Mesenchymal stem cell (in vitro differentiated cells and primary cell): ENCODE results near the gene CEP350.

Experiments used
- DNase-seq: peaks from one replicate; pipeline ENCODE4 v3.0.0-alpha.2; 2013
- H2AFZ ChIP-seq: one replicate; pipeline ENCODE4 v1.6.1; 2013; ENCODE audit warnings: low read depth, mild to moderate bottlenecking, control low read depth, inconsistent platforms, low read length, moderate library complexity
- H2AK5ac ChIP-seq: 2 replicates; pipeline ENCODE4 v1.6.1; 2013; ENCODE audit warnings: low read length, moderate library complexity, mild to moderate bottlenecking, inconsistent platforms; ENCODE audit not compliant: severe bottlenecking
- H2BK120ac ChIP-seq: one replicate; pipeline ENCODE4 v1.6.1; 2013; ENCODE audit warnings: low read depth, mild to moderate bottlenecking, inconsistent platforms, low read length, moderate library complexity
- H2BK12ac ChIP-seq, 2 experiments: one replicate each; pipeline ENCODE4 v1.6.1; 2013; ENCODE audit warnings: inconsistent platforms in 2 of 2, low read length in 2 of 2, mild to moderate bottlenecking in 2 of 2, moderate library complexity in 2 of 2, control low read depth in 1 of 2
- H2BK15ac ChIP-seq: one replicate; pipeline ENCODE4 v1.6.1; 2013; ENCODE audit warnings: mild to moderate bottlenecking, low read depth, inconsistent platforms; ENCODE audit not compliant: poor library complexity, severe bottlenecking
- H2BK5ac ChIP-seq: 2 replicates; pipeline ENCODE4 v1.6.1; 2013; ENCODE audit warnings: low read depth, mild to moderate bottlenecking, low read length, control low read depth, inconsistent platforms; ENCODE audit not compliant: poor library complexity, severe bottlenecking
- H3K14ac ChIP-seq, 2 experiments: one replicate each; pipeline ENCODE4 v1.6.1; 2013; ENCODE audit warnings: inconsistent platforms in 2 of 2, low read length in 2 of 2, control low read depth in 1 of 2, mild to moderate bottlenecking in 1 of 2, moderate library complexity in 1 of 2
- H3K18ac ChIP-seq, 2 experiments: one replicate each; pipeline ENCODE4 v1.6.1; 2013; ENCODE audit warnings: inconsistent platforms in 2 of 2, low read length in 2 of 2, control low read depth in 1 of 2, low read depth in 1 of 2, mild to moderate bottlenecking in 1 of 2
- H3K23ac ChIP-seq, 2 experiments: one replicate each; pipeline ENCODE4 v1.6.1; 2013; ENCODE audit warnings: inconsistent platforms in 2 of 2, low read length in 2 of 2, mild to moderate bottlenecking in 2 of 2, moderate library complexity in 2 of 2, control low read depth in 1 of 2
- H3K27ac ChIP-seq: 2 replicates; pipeline ENCODE4 v1.5.1; 2013; ENCODE audit warnings: mild to moderate bottlenecking, moderate library complexity, low read length, control low read depth, inconsistent platforms; ENCODE audit not compliant: poor library complexity, severe bottlenecking
- H3K27me3 ChIP-seq, 2 experiments: 2 replicates each; pipeline versions ENCODE4 v1.6.1 to v1.7.0; 2013; ENCODE audit warnings: low read length in 2 of 2, mild to moderate bottlenecking in 2 of 2, moderate library complexity in 2 of 2, control low read depth in 1 of 2, inconsistent platforms in 1 of 2; ENCODE audit not compliant: control insufficient read depth in 1 of 2, insufficient read depth in 1 of 2
- H3K36me3 ChIP-seq, 2 experiments: 2 replicates each; pipeline versions ENCODE4 v1.6.1 to v1.7.0; 2013; ENCODE audit warnings: low read length in 2 of 2, control low read depth in 1 of 2, inconsistent platforms in 1 of 2, low read depth in 1 of 2, mild to moderate bottlenecking in 1 of 2; ENCODE audit not compliant: insufficient read depth in 2 of 2, control insufficient read depth in 1 of 2
- H3K4ac ChIP-seq, 2 experiments: one replicate each; pipeline ENCODE4 v1.6.1; 2013; ENCODE audit warnings: inconsistent platforms in 2 of 2, low read length in 2 of 2, mild to moderate bottlenecking in 2 of 2, moderate library complexity in 2 of 2, control low read depth in 1 of 2, low read depth in 1 of 2
- H3K4me1 ChIP-seq: 2 replicates; pipeline ENCODE4 v1.6.1; 2013; ENCODE audit warnings: low read depth, low read length, control low read depth; ENCODE audit not compliant: control insufficient read depth, insufficient read depth
- H3K4me2 ChIP-seq: 2 replicates; pipeline ENCODE4 v1.6.1; 2013; ENCODE audit warnings: low read length, mild to moderate bottlenecking, inconsistent platforms; ENCODE audit not compliant: poor library complexity, severe bottlenecking
- H3K4me3 ChIP-seq, 2 experiments: 2 replicates each; pipeline versions ENCODE4 v1.5.1 to v1.7.0; 2013; ENCODE audit warnings: low read length in 2 of 2, mild to moderate bottlenecking in 2 of 2, control low read depth in 1 of 2, low read depth in 1 of 2; ENCODE audit not compliant: insufficient read depth in 1 of 2
- H3K79me1 ChIP-seq: replicated peaks from 2 replicates; pipeline ENCODE4 v1.6.1; 2013; ENCODE audit warnings: mild to moderate bottlenecking, control low read depth, low read length, inconsistent platforms; ENCODE audit not compliant: poor library complexity, severe bottlenecking
- H3K9ac ChIP-seq: 2 replicates; pipeline ENCODE4 v1.7.0; 2013; ENCODE audit warnings: mild to moderate bottlenecking, low read length, moderate library complexity
- H3K9me3 ChIP-seq: 2 replicates; pipeline ENCODE4 v1.7.0; 2013; ENCODE audit warnings: mild to moderate bottlenecking, low read length; ENCODE audit not compliant: control insufficient read depth
- H4K8ac ChIP-seq: one replicate; pipeline ENCODE4 v1.6.1; 2013; ENCODE audit warnings: inconsistent platforms, mild to moderate bottlenecking, low read length, moderate library complexity
- H4K91ac ChIP-seq: one replicate; pipeline ENCODE4 v1.6.1; 2013; ENCODE audit warnings: mild to moderate bottlenecking, low read length, inconsistent platforms
- WGBS: methylation state at CpG from one replicate; pipeline ENCODE4 v1.1.7; 2013; ENCODE audit warnings: mixed read lengths; 5-methylcytosine and 5-hydroxymethylcytosine counted together

CEP350 gene

GRCh38 chr1:179978199-179979079, 23.8 kb downstream of the CEP350 start:
- H3K14ac ChIP-seq: no peak overlapping the region
- no peak overlapping the region for H4K8ac ChIP-seq
- peaks cover 8% of the 10 kb centered on the region for H3K79me1 ChIP-seq
- H3K27me3 ChIP-seq: no peaks in the 10 kb centered on the region
- H3K4ac ChIP-seq: no peak overlapping the region
- H2AK5ac ChIP-seq: no peak overlapping the region
- no peak overlapping the region for H3K9ac ChIP-seq
- 94% methylated on average over 2 of the region's 5 CpGs for WGBS
- no peak overlapping the region for H3K18ac ChIP-seq
- H2BK12ac ChIP-seq: no peak overlapping the region
- DNase-seq: no peak
- H2AFZ ChIP-seq: no peak overlapping the region
- no peak overlapping the region for H2BK5ac ChIP-seq
- H3K27ac ChIP-seq: no peak overlapping the region
- no peaks in the 10 kb centered on the region for H3K9me3 ChIP-seq
- H3K36me3 ChIP-seq: no peaks in the 10 kb centered on the region
- no peak overlapping the region for H2BK15ac ChIP-seq
- no peak overlapping the region for H2BK120ac ChIP-seq
- H4K91ac ChIP-seq: no peak overlapping the region
- H3K4me3 ChIP-seq: no peak overlapping the region
- H3K23ac ChIP-seq: no peak overlapping the region
- no peaks in the 10 kb centered on the region for H3K4me1 ChIP-seq
- no peak overlapping the region for H3K4me2 ChIP-seq

- H2BK12ac ChIP-seq: no peak overlapping the region
- no peak overlapping the region for H3K14ac ChIP-seq
- no peak overlapping the region for H3K4ac ChIP-seq
- H3K27me3 ChIP-seq: no peaks in the 10 kb centered on the region
- no peak overlapping the region for H3K4me3 ChIP-seq
- no peaks in the 10 kb centered on the region for H3K4me1 ChIP-seq
- no peak overlapping the region for H2AK5ac ChIP-seq
- peaks cover 3 to 15% of the 10 kb centered on the region in 2 experiments for H3K36me3 ChIP-seq
- no peak overlapping the region for H3K9ac ChIP-seq
- no peak overlapping the region for H2BK5ac ChIP-seq
- H3K23ac ChIP-seq: no peak overlapping the region
- no peak for DNase-seq
- H2BK15ac ChIP-seq: no peak overlapping the region
- H3K18ac ChIP-seq: no peak overlapping the region
- peaks cover 5% of the 10 kb centered on the region for H3K79me1 ChIP-seq
- H2BK120ac ChIP-seq: no peak overlapping the region
- no peak overlapping the region for H3K27ac ChIP-seq
- H4K91ac ChIP-seq: no peak overlapping the region
- WGBS: 100% methylated on average over 1 of the region's 1 CpG
- H3K9me3 ChIP-seq: no peaks in the 10 kb centered on the region
- H3K4me2 ChIP-seq: no peak overlapping the region
- no peak overlapping the region for H2AFZ ChIP-seq
- H4K8ac ChIP-seq: no peak overlapping the region
Observed at GRCh38 chr1:179984101-179984500, 29.5 kb downstream of the CEP350 start.

GRCh38 chr1:179984942-179985341, 30.3 kb downstream of the CEP350 start:
- Histone ChIP-seq H3K79me1 (peaks cover 5% of the 10 kb centered on the region), H4K91ac (no peak overlapping the region), H3K4me1 (no peaks in the 10 kb centered on the region), H3K18ac (no peak overlapping the region), H3K27ac (no peak overlapping the region), H2BK120ac (no peak overlapping the region), H3K27me3 (no peaks in the 10 kb centered on the region), H3K9me3 (no peaks in the 10 kb centered on the region), H3K23ac (no peak overlapping the region), H3K4ac (no peak overlapping the region), H3K9ac (no peak overlapping the region), H3K36me3 (peaks cover 5 to 15% of the 10 kb centered on the region in 2 experiments), H2AFZ (no peak overlapping the region), H4K8ac (no peak overlapping the region), H2BK5ac (no peak overlapping the region), H2BK15ac (no peak overlapping the region), H3K4me2 (no peak overlapping the region), H2AK5ac (no peak overlapping the region), H2BK12ac (no peak overlapping the region), H3K4me3 (no peak overlapping the region), H3K14ac (no peak overlapping the region)
- DNase-seq: no peak

- no peak overlapping the region for H2AFZ ChIP-seq
- no peak overlapping the region for H3K18ac ChIP-seq
- no peak overlapping the region for H3K23ac ChIP-seq
- no peak overlapping the region for H3K4me2 ChIP-seq
- peaks cover 3% of the 10 kb centered on the region for H3K79me1 ChIP-seq
- no peak overlapping the region for H2AK5ac ChIP-seq
- H3K27ac ChIP-seq: no peak overlapping the region
- H2BK15ac ChIP-seq: no peak overlapping the region
- no peak overlapping the region for H3K4me3 ChIP-seq
- no peak overlapping the region for H3K9ac ChIP-seq
- 96% methylated on average over 2 of the region's 3 CpGs for WGBS
- no peak overlapping the region for H2BK12ac ChIP-seq
- H3K4me1 ChIP-seq: no peaks in the 10 kb centered on the region
- no peak overlapping the region for H3K14ac ChIP-seq
- H3K9me3 ChIP-seq: no peaks in the 10 kb centered on the region
- no peak overlapping the region for H4K8ac ChIP-seq
- no peaks in the 10 kb centered on the region for H3K27me3 ChIP-seq
- H4K91ac ChIP-seq: no peak overlapping the region
- DNase-seq: no peak
- no peak overlapping the region for H3K4ac ChIP-seq
- no peak overlapping the region for H2BK120ac ChIP-seq
- peaks cover 6 to 44% of the 10 kb centered on the region in 2 experiments for H3K36me3 ChIP-seq
- no peak overlapping the region for H2BK5ac ChIP-seq
Observed at GRCh38 chr1:179990847-179991246, 36.2 kb downstream of the CEP350 start.
